Epithelial cell of prostate (primary cell): Measurements from ENCODE around the gene COL6A6.

Experiments
- DNase-seq: peaks from one replicate; pipeline ENCODE4 v3.0.0-alpha.2; 2011; ENCODE audit warnings: low read depth, low spot score
- H3K27ac ChIP-seq: fragments of 450-650 bp; 2 replicates; pipeline ENCODE4 v1.5.1; 2017; ENCODE audit warnings: mild to moderate bottlenecking

The COL6A6 gene, protein sequence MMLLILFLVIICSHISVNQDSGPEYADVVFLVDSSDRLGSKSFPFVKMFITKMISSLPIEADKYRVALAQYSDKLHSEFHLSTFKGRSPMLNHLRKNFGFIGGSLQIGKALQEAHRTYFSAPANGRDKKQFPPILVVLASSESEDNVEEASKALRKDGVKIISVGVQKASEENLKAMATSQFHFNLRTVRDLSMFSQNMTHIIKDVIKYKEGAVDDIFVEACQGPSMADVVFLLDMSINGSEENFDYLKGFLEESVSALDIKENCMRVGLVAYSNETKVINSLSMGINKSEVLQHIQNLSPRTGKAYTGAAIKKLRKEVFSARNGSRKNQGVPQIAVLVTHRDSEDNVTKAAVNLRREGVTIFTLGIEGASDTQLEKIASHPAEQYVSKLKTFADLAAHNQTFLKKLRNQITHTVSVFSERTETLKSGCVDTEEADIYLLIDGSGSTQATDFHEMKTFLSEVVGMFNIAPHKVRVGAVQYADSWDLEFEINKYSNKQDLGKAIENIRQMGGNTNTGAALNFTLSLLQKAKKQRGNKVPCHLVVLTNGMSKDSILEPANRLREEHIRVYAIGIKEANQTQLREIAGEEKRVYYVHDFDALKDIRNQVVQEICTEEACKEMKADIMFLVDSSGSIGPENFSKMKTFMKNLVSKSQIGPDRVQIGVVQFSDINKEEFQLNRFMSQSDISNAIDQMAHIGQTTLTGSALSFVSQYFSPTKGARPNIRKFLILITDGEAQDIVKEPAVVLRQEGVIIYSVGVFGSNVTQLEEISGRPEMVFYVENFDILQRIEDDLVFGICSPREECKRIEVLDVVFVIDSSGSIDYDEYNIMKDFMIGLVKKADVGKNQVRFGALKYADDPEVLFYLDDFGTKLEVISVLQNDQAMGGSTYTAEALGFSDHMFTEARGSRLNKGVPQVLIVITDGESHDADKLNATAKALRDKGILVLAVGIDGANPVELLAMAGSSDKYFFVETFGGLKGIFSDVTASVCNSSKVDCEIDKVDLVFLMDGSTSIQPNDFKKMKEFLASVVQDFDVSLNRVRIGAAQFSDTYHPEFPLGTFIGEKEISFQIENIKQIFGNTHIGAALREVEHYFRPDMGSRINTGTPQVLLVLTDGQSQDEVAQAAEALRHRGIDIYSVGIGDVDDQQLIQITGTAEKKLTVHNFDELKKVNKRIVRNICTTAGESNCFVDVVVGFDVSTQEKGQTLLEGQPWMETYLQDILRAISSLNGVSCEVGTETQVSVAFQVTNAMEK (N-terminal part only)

DNA sequence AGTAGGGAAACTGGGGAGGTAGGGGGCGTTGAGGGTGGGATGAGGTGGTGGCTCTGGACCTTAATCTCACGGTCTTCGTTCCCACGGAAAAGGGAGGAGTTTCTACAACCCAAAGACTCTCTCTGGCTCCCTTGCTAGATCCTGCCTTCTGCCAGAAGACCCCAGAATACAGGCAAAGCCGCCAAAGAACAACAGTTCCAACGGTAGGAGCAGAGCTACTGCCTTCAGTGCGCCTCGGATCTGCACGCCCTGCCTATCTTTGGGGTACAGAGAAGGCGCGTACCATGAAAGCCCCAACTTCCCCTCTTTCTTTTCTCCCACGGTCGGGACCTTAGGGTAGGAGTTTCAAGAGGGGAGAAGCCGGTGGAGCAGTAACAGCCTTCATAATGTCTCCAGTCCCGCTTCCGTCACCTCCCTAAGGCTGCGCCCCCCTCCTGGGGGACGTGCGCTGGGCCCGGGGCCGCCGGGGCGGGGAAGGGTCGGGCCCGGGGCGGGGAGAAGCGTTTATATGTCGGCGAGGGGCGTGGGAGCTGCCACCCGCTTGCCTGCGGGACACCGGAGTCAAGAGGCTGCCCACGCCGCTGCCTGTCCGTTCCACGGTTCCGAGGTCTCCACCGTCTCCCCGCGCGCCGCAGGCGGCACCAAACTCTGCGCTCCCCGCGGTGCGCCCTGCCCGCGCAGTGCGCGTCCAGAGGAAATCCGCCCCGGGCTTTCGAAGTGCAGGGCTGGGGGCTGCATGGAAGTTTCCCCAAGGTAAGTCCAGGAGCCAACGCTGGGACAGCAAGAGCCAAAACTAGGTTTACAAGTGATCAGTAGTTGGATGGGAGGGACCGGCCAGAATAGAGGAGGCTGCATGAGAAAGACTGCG, at the start of gene COL6A6:
TSS of gene COL6A6 (plus strand) at position 533 of the 868 bp plus-strand sequence. CDS start 43,188 bp downstream, outside the sequence.
- DNase-seq = no peak
- no peak within 1 kb of the TSS for H3K27ac ChIP-seq

DNA sequence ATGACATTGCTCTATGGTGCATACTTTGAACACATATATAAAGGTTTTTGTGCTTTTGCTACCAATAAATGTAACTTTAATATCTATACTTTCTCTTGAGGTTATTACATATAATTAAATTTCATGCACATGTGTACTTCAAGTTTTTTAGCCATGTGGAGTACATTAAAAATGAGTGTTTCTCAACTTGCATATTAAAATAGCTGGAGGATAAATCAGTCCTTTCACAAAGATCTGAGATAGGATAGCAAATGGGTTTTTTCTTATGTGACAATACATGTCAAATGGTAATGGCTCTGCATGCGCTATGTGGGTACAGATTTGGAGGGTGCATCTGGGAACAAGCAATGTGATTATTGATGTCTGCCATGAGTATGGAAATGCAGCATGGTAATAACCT, 48.7 kb upstream of the COL6A6 start:
- no peak for DNase-seq

DNA sequence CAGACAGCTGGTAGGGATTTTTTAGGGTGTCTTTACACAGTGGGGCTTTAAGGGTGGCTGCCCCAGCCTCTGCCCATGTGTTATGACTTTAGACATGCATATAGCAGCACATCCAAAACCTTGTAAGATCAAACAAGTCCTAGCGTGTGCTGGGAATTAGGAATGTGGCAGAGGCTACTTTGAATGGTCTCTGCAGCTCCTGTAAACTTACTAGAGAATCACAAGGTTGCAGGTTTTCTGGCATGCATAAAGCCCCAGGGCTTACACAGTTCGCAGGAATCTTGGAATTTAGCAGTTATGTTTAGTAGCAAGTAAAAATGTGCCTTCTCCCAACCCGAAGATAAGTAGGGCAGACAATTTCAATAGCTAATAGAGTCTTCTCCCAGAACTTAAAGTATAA, 46.9 kb upstream of the COL6A6 start:
- peak; percentile 2 for DNase-seq

More for the DNA sequence above, 48.7 kb upstream of the COL6A6 start:
- H3K27ac ChIP-seq = no peak overlapping the region

DNA sequence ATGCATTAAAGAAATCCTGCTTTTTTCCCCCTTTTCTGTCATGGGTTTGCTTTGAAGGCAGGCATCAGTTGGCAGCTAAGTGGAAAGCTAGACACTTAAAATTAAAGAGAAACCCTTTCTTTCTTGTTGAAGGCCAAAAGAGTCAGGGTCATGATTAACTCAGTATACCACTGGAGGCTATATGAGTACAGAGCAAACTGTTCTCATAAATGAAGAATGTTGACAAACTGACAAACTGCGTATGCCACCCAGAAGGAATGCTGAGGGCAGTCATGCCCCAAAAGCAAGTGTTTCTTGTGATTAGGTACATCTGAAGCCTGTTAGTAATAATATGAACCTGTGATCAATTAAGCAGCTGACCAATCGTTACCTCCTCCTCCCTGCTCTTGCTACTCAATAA, 43.6 kb upstream of the COL6A6 start:
- H3K27ac ChIP-seq = no peak overlapping the region

More for the DNA sequence above, 46.9 kb upstream of the COL6A6 start:
- no peak overlapping the region for H3K27ac ChIP-seq

DNA sequence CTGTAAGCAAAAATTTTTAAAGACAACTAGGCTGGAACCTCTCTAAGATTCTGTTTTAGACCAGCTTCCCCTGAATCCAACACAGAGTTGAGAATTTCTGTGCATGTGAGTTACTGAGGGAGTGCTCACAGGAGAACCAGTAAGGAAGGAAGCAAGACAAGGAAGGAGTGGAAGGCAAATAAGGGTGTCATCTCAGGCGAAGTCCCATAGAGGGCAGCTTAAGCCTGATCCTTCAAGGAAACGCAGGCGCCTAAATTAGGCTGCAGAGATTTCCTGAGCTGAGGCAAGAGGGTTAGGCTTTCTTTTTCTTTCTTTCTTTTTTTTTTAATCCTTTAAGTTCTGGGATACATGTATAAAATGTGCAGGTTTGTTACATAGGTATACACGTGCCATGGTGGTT, 36.2 kb upstream of the COL6A6 start:
- DNase-seq = peak; percentile 5
- no peak overlapping the region for H3K27ac ChIP-seq

More for the DNA sequence above, 43.6 kb upstream of the COL6A6 start:
- DNase-seq = no peak

DNA sequence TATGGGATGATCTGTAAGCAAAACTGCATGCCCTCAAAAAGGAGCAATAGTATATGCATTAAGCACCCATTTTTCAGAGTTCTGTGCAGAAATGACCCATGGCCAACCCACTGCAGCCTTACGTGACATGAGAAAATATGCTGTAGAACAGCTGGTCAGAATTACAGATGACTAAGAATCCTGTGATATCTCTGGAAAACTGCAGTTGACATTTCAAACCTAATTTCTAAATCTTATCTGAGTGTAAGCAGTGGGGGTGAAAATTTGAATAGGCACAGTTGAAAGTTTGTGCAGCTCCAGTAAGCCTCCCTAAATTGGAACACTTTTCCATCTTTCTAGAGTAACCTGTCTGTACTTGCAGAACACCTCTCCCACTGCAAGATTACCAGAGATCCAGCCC, 28.7 kb upstream of the COL6A6 start:
- DNase-seq = no peak
- H3K27ac ChIP-seq = no peak overlapping the region

DNA sequence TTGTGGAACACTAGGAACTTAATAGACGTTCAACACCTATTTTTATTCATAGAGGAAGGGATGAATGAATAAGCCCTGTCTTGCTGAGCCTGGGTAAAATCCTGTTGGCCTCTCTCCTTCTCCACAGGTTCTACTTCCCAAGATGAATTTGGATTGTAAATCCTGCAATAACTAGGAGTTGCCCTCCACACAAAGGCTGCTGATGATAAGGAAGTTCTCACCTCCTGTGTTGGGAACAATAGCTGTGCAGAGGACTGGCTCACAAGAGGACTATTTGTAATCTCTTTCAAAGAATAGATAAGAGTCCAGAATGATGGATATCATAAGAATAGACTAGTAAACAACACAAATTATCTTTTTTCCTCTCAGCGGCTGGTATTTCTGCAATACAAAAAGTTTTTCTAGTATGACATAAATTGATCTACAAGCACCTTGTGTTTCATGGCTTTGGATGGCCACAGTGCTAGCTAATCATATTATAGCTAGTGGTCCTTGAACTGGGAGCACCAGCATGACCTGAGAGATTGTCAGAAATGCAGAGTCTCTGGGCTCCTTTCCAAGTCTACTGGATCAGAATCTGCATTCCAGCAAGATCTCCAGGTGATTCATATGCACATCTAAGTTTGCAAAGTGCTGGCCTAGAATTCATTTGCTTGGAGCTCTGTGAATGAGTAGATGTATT, 28.1 kb upstream of the COL6A6 start:
- no peak for DNase-seq
- no peak overlapping the region for H3K27ac ChIP-seq

DNA sequence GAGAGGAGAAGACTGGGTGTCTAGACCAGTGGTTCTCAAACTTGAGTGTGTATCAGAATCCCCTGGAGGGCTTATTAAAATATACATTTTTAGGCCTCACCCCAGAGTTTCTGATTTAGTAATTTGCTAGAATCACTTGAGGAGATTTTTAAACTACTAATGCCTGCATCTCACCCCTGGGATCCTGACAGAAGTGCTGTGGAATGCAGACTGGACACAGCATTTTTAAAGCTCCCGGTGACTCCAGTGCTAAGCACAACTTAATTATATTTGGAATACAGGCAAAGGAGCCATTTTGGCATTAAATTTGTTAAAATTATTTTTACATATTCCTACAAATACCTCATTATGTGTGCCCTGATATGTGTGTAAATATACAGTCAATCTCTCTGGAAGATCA, 26.7 kb upstream of the COL6A6 start:
- no peak for DNase-seq
- no peak overlapping the region for H3K27ac ChIP-seq

DNA sequence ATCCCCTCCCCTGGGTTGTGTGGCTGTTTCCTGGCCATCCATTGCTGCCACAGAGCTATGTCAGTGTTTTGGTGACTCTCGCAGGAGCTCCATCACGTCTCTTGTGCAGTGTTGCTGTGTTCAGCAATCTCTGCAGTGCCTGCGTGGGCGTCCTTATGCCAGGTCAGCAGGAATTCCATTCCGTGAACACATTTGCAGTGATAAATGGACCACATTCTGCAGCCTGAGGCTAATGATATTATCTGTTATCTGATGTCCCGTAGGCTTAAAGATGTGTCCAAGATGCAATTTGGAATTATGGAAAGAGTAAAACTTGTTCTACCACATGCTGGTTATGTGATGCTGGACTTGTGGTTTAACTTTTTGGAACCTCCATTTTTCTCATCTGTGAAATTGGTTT, 25.5 kb upstream of the COL6A6 start:
- no peak overlapping the region for H3K27ac ChIP-seq
- no peak for DNase-seq

DNA sequence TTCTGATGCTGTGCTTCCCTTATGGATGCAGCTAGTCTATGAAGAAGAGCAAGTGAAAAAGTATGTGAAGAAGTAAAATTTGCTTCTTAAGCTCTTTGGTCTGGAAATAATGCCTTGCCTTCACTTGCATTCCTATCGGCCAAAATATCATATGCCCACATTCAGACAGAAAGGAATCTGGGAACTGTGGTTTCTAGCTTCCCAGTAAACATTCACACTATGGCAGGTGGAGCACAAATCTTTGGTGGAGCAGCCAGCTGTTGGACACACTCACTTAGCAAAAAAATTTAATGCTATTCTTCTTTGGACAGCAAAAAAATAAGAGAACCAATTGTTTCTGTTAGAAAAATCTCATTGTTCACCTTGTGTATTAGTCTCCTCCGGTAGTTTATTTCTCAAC, 12.3 kb upstream of the COL6A6 start:
- no peak overlapping the region for H3K27ac ChIP-seq
- DNase-seq = no peak

DNA sequence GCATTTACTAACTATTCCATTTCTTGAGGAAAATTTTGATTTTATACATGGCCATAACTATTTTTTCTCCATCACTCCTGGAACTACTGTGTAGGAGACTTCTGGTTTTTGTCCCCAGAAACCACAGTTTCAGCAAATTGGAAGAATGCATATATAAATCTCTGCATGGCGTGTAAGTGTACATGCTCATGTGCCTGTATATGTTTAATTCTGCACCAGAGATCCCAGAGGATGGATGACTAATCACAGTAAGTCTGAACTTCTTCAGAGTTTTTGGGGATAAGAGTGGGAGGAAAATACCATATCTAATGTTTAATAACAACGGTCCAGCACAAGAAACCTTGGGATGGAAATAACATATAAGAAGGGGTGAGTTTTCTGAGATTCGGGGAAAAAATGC, 10.9 kb upstream of the COL6A6 start:
- DNase-seq = no peak
- no peak overlapping the region for H3K27ac ChIP-seq

DNA sequence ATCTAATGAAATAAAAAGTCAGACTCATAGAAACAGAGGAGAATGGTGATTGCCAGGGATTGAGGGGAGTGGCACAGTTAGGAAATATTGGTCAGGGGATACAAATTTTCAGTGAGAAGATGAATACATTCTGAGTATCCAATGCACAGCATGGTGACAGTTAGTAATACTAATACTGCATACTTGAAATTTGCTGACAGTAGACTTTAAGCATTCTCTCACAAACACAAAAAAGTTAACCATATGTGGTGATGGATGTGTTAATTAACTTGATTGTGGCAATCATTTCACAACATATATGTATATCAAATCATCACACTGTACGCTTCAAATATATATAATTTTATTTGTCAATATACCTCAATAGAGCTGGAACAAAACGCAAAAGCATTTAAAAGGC, 9.2 kb upstream of the COL6A6 start:
- DNase-seq = no peak
- no peak overlapping the region for H3K27ac ChIP-seq

DNA sequence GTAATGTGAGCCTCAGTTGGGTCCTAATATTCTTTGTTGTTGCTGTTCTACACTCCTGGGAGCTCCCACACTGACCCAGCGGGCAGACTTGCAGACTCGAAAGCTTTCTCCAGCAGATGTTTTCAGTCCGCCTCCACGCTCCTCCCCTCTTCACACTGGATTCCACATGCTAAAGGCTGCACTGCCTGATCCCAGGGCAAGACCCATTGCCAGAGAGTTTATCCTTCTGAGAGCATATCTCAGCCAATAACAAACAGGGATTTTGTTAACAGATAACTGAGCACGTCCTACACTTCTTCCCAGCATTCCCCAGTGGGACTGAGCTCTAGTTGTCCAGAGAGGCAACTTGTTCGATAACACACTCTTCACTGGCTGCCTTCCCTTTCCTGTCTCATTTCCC, 8.0 kb upstream of the COL6A6 start:
- H3K27ac ChIP-seq = no peak overlapping the region
- DNase-seq = no peak

DNA sequence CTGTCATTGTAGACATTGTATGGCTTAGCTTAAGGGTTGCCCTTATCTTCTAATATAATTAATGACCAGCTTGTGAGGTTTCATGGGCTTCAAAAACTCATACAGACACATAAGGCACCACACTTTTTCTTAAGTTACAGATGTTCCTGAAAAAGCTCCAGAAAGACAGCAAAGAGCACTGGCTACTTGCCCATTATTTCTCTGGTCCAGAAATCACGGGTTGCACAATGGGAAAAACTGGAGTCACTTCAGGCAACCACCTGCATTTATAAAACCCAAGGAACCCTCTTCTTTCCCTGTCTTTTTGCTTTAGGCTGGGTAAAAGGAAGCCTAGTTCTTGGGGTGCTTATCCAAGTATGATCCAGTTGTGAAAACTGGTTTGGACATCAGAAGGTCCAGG, 2.3 kb upstream of the COL6A6 start:
- DNase-seq = no peak
- H3K27ac ChIP-seq = no peak overlapping the region

DNA sequence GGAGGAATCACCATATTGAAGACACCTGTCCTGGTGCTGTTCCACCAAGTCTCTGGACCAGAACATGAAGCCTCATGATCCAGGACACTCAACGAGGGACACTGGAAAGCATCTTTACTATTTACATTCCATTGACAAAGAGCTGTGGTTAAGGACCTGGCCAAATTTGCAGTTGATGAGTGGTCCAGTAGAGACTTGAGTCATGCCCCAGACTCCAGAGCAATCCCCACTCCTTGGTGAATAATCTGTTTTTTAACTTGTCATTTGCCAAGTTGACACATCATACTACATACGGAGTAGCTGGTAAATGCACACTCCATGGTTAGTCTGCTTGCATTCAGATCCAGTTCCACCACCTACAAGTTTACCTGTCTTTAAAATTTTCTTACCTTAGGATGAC, 1.2 kb upstream of the COL6A6 start:
- no peak for DNase-seq
- H3K27ac ChIP-seq = no peak overlapping the region

DNA sequence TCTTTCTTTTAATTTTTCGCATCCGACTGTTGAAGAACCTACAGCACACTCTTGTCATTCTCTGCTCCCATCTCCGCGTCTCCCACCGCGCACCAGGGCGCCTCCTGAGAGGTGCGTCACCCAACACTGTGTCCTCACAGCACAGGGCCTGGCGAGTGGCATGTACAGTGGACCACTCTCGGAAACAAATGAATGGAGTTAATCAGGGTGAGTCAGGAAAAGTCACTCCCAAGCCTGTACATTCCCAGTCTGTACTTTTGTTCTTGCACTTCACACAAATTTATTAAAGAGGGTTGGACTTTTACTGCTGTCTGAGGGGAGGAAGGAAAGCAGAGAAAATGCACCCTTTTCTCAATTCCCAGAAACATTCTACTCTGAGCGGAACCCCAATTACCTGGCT, 625 bp downstream of the COL6A6 start:
- H3K27ac ChIP-seq = no peak overlapping the region
- no peak for DNase-seq

DNA sequence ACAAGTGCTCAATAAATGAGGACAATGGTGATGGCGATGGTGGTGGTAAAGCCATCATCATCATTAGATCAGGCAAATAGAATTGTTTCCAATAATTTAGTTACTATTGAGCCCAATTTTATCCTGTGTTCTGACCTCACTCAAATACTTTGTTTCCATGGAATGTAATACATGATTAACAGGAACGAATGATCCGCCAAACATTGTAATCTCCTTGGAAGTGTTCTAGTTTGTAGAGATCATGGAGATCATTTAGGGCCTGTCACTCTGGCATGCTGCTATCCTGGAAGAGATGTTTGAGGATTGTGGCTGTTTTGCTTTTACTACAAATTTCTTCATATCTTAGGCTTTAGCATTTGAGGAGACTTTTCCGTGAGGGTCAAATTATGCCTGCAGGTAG, 2.8 kb downstream of the COL6A6 start:
- DNase-seq = no peak
- no peak overlapping the region for H3K27ac ChIP-seq

DNA sequence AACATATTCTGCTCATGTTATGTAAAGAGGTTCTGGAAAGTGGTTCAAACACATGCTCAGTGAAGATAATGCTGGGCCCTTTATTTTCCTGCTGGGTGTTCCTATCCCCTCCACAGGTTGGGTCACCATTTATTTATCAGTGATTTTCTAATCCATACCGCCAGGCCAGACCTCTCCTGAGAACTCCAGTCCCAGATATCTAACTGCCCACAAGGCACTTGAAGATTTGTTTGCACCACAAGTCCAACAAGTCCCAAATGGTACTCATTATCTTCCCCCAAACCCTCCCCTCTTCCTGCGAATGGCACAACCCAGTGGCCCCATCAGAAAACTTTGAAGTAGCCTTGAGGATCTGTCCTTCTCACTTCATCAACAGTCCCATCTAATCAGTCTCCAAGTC, 5.4 kb downstream of the COL6A6 start:
- no peak overlapping the region for H3K27ac ChIP-seq
- no peak for DNase-seq

DNA sequence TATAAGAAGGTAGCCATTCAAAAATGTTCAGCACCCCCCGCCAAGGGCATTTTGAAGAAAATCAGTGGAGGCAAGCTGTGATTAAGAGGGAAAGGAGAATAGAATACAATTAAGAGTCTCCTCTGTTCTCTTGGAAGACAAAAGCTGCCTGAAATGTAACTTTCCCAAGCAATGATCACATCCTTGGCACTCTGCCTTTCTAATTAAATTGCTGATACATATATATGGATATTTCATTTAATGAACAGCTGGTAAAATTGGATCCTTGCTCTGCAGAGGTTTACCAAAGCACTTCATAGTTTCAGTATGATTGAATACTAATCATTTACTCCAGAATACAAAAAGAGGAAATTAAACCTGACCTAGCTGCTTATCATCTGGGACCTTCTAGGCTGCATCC, 10.4 kb downstream of the COL6A6 start:
- no peak for DNase-seq
- no peak overlapping the region for H3K27ac ChIP-seq
